H1 (cell line): ENCODE data around the gene VPS13A. TPM values are rescaled to one million over a fixed set of nuclear protein-coding genes. Genes with fewer than 3 reads are reported as not detected.

Experiments
- ASH2L ChIP-seq: fragments of 200-600, 300-600 bp; sonication (generic); IDR thresholded peaks from one replicate; pipeline ENCODE4 v1.7.1; 2017; ENCODE audit warnings: low read length
- CREB1 ChIP-seq: IDR thresholded peaks from 2 replicates; pipeline ENCODE4 v1.6.1; 2012; ENCODE audit warnings: inconsistent platforms
- CTCF ChIP-seq, 3 experiments: IDR thresholded peaks; 1 replicate in 2 of 3; 2 replicates in 1 of 3; pipeline versions ENCODE4 v1.5.1 to v1.6.1; 2011; ENCODE audit warnings: low read length in 3 of 3, mild to moderate bottlenecking in 3 of 3, inconsistent platforms in 2 of 3, low read depth in 1 of 3, moderate library complexity in 1 of 3; ENCODE audit not compliant: insufficient read depth in 1 of 3; ENCODE audit errors: control extremely low read depth in 1 of 3
- GTF2F1 ChIP-seq: IDR thresholded peaks from 2 replicates; pipeline ENCODE4 v1.6.1; 2012; ENCODE audit warnings: low read depth, low read length, improper control_type of control experiment, borderline replicate concordance
- HDAC2 ChIP-seq, 2 experiments: fragments of 300-600 bp in 1 of 2; sonication (generic) in 1 of 2; IDR thresholded peaks; 2 replicates each; pipeline ENCODE4 v1.6.1; 2011 to 2012; ENCODE audit warnings: low read depth in 2 of 2, low read length in 2 of 2, mild to moderate bottlenecking in 2 of 2, moderate library complexity in 2 of 2, borderline replicate concordance in 1 of 2, inconsistent platforms in 1 of 2
- KDM4A ChIP-seq: IDR thresholded peaks from one replicate; pipeline ENCODE4 v1.7.1; 2012; ENCODE audit warnings: low read depth, mild to moderate bottlenecking, moderate library complexity, low read length, inconsistent platforms; ENCODE audit not compliant: severe bottlenecking
- NRF1 ChIP-seq: IDR thresholded peaks from 2 replicates; pipeline ENCODE4 v1.6.1; 2011; ENCODE audit warnings: mild to moderate bottlenecking, low read depth, low read length, improper control_type of control experiment
- SP1 ChIP-seq: IDR thresholded peaks from 2 replicates; pipeline ENCODE4 v1.6.1; 2011; ENCODE audit warnings: low read depth, low read length
- SRF ChIP-seq: IDR thresholded peaks from 2 replicates; pipeline ENCODE4 v1.6.1; 2011; ENCODE audit warnings: mild to moderate bottlenecking, low read depth, low read length, moderate library complexity
- TEAD4 ChIP-seq: IDR thresholded peaks from 2 replicates; pipeline ENCODE4 v1.6.1; 2012; ENCODE audit warnings: low read depth, low read length, inconsistent platforms, mixed read lengths
- polyA plus RNA-seq, 7 experiments: library from polyadenylated mRNA; depleted of rRNA in 3 of 7; stranded (reverse) in 5 of 7; unstranded in 2 of 7; fragments of >200 nt in 5 of 7; fragments of 200-250 nt in 2 of 7; gene quantifications; 1 replicate in 5 of 7; 2 replicates in 1 of 7; 4 replicates in 1 of 7; pipeline versions ENCODE4 v1.2.1 to v1.2.3, GENCODE V29; 2011 to 2013; ENCODE audit warnings: missing spikeins in 2 of 7, mixed read lengths in 2 of 7
- total RNA-seq: library from RNA; stranded (reverse); fragmentation: NEBNext Ultra II Directional; extraction: Animal tissue kit (Norgen Biotek cat#: 25700); gene quantifications from 2 replicates; pipeline ENCODE4 v1.2.1, GENCODE V29; 2021

Gene VPS13A
- total and polyA plus RNA-seq, 2 of the 8 experiments (the other 6 are each of a cell fraction or from before 2014, with no cell fraction given) = 6.0 to 36.5 TPM

GRCh38 chr9:77177143-77177893 lies at the start of gene VPS13A (continued):
- TF ChIP-seq SRF = 0 out of 2 replicates have a peak, but pooled peaks have one; percentile 4
- TF ChIP-seq TEAD4 = peak; percentile 82
- TF ChIP-seq NRF1 = peak; percentile 95
- no peak for TF ChIP-seq GTF2F1
- peak; percentile 87 for TF ChIP-seq CREB1
- peak; percentile 68 to 80; a peak in 1 of 4 replicates for TF ChIP-seq HDAC2 (IDR thresholded peaks at IDR 0.05; ENCODE audit: borderline replicate concordance in 1 of 2, low read depth in 2 of 2, low read length in 2 of 2)
- TF ChIP-seq ASH2L = peak; percentile 90
- peak; percentile 85 for TF ChIP-seq KDM4A
- peak; percentile 72; the same call in 1 of the 2 replicates for TF ChIP-seq SP1
- peak in 2 of 3 experiments; percentile 3 to 16; a peak in 2 of 4 replicates for TF ChIP-seq CTCF (IDR thresholded peaks at IDR 0.05; ENCODE audit: control extremely low read depth in 1 of 3, insufficient read depth in 1 of 3, low read depth in 1 of 3, low read length in 3 of 3)
- TF ChIP-seq, all 59 proteins: peak for 15
